Fibroblast of skin of left biceps (primary cell): Measurements from ENCODE around the gene LYRM4.

ENCODE experiments used
- DNase-seq, 2 experiments: peaks; one replicate each; pipeline ENCODE4 v3.0.0-alpha.2; 2013; ENCODE audit warnings: low read depth in 2 of 2

LYRM4 gene

GRCh38 chr6:5205877-5206850, 54.6 kb downstream of the LYRM4 start:
- DNase-seq: no peak

GRCh38 chr6:5205035-5205507, 55.7 kb downstream of the LYRM4 start:
- DNase-seq: no peak

DNA sequence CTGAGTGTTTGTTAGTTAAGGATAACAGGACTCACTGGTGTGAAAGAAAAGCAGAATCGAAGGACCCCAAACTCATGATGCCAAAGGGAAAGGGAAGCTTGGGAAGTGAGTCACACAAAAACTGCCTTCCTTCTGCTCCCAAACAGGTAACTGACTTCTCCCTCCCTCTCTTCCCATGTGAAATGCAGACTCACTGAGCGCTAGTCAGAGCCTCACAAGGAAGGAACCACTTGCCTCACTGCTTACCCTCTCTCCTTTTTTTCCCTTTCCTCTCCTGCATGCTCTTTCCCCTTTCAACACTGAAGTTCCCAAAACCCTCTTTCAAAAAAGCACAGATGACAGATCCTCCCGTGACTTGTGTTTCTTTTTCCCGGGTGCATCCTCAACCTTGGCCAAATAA, 56.4 kb downstream of the LYRM4 start:
- DNase-seq: no peak

GRCh38 chr6:5203546-5203945, 57.2 kb downstream of the LYRM4 start:
- no peak for DNase-seq

DNA sequence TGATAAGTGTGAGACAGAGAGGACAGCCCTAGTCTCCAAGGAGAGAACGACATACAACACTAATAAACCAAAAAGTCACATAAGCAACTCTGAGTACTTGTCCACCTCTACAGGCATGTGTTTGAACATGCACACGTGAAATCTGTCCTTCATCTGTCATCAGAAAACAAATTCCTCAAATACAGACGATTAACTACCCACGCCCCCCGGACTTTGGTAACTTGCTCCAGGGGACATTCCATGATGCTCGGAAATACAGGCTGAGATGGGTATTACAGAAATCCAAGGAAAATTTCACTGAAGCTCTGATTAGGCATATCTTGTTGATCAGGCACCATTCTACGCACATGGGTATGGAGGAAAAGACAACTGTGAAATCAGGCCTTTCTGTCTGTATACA, 57.8 kb downstream of the LYRM4 start:
- DNase-seq: no peak

- no peak for DNase-seq
Observed at GRCh38 chr6:5202206-5202605, 58.5 kb downstream of the LYRM4 start.

DNA sequence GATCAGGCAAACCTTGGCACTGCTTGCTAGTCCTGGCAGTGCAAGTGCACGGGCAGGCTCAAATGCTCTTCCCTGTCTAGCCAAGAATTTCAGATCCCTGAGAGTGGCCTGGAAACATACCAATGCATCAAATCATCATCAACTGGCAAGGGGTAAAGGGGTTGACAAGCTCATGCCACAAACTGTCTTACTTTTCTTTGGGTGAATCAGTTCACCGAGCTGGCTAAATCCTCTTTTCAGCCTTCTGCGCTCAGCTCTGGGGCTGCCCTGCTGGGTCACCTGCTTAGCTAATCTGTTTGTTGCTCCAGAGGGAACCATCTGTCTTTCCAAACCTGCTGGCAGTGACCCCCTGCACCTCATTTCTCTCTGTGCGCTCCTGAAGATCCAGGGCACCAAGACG, 59.5 kb downstream of the LYRM4 start:
- DNase-seq: no peak

- no peak for DNase-seq
Observed at GRCh38 chr6:5199702-5200101, 61.0 kb downstream of the LYRM4 start.

- no peak for DNase-seq
Observed at GRCh38 chr6:5199283-5199682, 61.5 kb downstream of the LYRM4 start.

GRCh38 chr6:5197084-5197483, 63.7 kb downstream of the LYRM4 start:
- no peak for DNase-seq

DNA sequence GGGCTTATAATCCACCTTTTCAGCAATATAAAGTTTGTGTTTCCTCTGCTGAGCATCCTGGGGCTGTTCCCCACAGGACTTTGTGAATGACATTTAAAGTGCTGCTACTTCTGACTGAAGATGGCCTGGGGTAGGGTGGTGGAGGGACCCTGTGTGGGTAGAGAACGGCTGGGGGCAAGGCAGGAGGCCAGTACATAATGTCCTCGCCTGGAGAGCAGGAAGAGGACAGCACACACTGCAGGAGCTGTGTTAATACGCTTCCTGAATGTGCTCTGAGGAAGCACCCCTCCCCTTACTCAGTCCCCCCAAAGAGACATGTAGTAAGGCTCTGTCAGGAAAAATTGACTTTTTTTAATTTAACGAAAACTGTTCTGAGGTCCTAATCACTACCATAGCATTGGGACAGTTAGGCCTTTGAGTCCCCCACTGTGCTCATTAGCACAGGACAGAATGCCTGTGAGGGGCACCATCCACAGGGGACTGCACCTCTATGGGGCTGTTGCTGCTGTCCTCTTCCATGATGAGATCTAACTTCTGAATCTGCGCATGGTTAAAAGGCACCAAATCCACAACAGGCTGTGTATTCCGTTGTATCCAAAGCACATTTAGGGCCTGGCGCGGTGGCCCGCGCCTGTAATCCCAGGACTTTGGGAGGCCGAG, 68.5 kb downstream of the LYRM4 start:
- DNase-seq: no peak

- DNase-seq: no peak
Observed at GRCh38 chr6:5191722-5192121, 69.0 kb downstream of the LYRM4 start.

DNA sequence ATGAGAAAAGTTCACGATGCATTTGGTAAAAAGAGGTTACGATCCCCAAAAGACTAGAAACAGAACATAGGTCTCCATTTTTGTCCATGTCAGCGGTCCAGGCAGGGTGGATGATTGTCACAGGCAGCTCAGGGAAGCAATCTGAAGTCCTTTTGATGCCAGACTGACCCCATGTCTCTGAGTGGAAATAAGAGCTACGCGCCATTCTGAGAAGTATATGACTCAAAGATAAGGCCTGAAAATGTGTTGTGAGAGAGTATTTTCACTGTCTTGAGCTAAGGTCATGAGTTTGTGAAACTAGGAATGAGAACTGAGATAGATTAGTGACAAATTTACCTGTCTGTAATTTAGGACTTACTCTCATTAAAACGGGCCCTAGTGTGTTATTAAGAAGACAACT, 69.5 kb downstream of the LYRM4 start:
- DNase-seq: no peak

DNA sequence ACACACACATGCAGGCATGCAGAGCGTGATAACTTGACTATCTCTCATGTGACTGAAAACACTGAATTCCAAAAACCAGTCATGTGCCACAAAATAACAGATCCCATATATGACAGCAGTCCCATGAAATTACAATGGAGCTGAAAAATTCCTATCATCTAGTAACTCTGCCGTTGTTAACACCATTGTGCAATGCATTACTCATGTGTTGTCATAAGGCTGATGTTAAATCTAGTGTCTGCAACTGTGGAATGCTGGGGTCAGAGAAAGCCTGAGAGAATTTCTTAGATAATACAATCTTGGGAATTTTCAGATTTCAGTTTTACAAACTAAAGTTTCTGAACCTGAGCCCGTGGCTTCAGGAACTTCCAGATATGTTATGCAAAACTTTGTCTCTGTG, 70.2 kb downstream of the LYRM4 start:
- DNase-seq: peak; percentile 84 to 87

DNA sequence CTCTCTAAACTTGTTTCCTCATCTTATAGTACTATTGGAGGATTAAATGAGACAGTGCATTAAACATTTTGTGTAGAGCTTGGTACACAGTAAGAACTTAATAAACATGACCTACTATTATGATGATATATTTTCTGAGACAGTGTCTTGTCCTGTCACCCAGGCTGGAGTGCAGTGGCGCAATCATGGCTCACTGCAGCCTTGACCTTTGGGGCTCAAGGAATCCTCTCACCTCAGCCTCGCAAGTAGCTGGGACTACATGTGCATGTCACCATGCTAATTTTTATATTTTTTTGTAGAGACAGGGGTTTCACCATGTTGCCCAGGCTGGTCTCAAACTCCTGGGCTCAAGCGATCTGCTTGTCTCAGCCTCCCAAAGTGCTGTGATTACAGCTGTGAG, 72.1 kb downstream of the LYRM4 start:
- DNase-seq: no peak

DNA sequence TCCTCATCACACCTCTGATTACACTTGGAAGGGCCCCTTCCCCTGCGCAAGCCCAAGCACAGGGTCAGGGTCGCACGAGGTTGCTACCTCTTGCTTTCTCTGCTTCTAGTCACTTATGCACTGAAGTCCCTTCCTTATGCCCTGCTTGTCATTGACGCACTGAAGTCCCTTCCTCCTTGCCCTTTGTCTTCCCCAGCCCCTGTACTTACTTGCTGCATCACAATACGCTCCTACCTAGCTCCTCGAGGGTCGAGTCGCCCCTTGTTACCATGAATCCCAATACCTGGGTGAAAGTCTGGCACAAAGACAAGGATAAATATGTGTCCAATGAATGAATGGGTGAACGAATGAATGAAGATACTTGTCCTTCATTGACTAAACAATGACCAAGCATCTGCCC, 75.9 kb downstream of the LYRM4 start:
- no peak for DNase-seq

DNA sequence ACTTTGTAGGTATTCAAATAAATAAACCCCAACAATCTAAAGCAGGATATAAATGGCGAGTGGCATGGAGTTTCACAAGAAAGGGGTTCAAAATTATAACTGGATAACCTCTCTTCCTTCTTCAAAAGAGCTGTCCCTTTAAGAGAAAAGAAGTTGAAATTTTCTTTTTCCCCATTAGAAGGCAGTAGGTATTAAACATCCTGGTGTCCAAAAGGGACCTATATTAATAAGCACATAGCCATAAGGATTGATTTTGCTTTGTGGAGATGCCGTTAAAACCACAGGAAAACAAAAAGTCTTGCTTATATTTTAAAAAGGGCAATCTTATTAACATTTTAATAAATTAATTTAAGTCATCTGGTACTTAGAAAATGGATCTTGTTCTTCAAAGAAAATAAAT, 76.5 kb downstream of the LYRM4 start:
- no peak for DNase-seq

- DNase-seq: no peak
Observed at GRCh38 chr6:5181510-5182317, 79.0 kb downstream of the LYRM4 start.

- no peak for DNase-seq
Observed at GRCh38 chr6:5180636-5181035, 80.1 kb downstream of the LYRM4 start.

- no peak for DNase-seq
Observed at GRCh38 chr6:5179917-5180316, 80.8 kb downstream of the LYRM4 start.

DNA sequence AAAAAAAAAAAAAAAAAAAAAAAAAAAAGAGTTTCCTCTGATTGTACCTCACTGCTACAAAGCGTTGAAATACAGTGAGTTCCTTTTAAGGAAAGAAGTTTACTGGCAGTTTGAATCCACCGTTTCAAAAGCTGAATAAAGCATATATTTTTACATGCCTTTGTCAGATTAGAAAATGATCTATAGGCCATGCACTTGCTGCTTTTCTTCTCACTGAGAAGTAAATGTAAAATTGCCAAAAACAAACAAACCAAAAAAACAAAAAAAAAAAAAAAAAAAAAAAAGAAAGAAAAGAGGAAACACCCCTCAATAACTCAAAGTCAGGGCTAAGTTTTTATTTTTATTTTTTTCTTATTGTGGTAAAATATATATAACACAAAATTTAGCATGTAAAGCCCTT, 81.9 kb downstream of the LYRM4 start:
- no peak for DNase-seq

DNA sequence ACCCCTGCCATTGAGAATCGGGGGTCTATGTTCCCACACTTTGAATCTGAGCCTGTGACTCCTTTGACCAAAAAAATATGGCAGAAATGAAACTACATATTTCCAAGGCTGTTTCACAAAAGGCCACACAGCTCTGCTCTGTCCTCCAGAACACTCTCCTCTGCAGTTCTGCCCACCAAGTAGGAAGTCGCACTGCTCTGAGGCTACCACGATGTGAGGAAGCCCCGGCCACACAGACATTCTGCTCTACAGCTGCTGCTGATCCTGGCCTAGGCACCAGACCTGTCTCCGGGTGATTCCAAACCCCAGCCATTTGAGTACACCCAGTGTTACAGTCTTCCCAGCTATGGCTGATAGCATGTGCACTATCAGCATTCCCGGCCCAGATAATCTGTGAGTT, 85.1 kb downstream of the LYRM4 start:
- no peak for DNase-seq
